ENCODE data around the gene SH2D1B. TPM values are rescaled to one million over a fixed set of nuclear protein-coding genes. Genes with fewer than 3 reads are reported as not detected.

Gene SH2D1B
- total RNA-seq, 1 donor from 2014 or later: not detected

DNA sequence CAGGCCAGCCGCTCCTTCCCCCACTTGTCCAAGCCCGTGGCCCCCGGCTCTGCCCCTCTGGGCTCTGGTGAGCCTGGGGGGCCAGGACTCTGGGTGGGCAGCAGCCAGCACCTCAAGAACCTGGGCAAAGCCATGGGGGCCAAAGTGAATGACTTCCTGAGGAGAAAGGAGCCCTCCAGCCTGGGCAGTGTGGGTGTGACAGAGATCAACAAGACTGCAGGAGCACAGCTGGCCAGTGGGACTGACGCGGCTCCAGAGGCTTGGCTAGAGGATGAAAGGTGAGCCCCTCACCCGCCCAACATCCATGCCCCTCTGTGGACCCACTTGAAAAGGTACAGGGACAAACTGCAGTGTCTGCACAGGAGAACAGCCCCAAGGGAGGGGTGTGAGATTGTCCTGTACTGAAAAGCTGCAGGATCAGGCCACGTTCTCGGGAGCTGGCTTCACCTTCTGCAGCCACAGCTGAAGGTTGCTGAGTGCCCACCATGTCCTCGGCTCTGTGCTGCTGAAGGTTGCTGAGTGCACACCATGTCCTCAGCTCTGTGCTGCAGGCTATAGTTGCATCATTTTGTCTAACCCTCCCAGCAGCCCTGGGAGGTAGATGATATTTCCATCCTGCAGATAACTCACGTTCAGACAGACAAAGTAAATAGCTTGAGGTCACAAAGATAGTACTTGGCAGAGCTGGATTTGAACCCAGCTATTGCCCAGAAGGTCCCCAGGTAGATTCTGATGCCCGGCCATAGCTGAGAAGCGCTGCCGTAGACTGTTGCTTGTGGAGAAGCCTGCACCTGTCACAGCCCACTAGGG is 29.8 kb downstream of the SH2D1B start:
- Histone ChIP-seq H2AFZ (ENCODE audit: low read depth, low read length) (no peak overlapping the region), H3K9me3 (ENCODE audit: insufficient read depth, low read depth, low read length) (no peaks in the 10 kb centered on the region), H3K4me2 (ENCODE audit: low read length) (no peak overlapping the region), H3K4me1 (ENCODE audit: insufficient read depth, low read length) (no peaks in the 10 kb centered on the region), H4K20me1 (ENCODE audit: insufficient read depth, low read length) (no peaks in the 10 kb centered on the region), H3K27ac (ENCODE audit: low read depth, low read length) (no peak overlapping the region), H3K27me3 (ENCODE audit: insufficient read depth, low read length) (peaks cover 4% of the 10 kb centered on the region), H3K4me3 (ENCODE audit: insufficient read depth, low read depth, low read length) (no peak overlapping the region), H3K36me3 (ENCODE audit: insufficient read depth, low read length) (no peaks in the 10 kb centered on the region), H3K9ac (ENCODE audit: low read length) (no peak overlapping the region), H3K79me2 (ENCODE audit: insufficient read depth, low read length) (no peaks in the 10 kb centered on the region)
- Mint-ChIP-seq H3K4me1 (ENCODE audit: low read depth, unreplicated experiment) (peaks cover 1% of the 10 kb centered on the region), H3K27ac (ENCODE audit: unreplicated experiment) (no peak overlapping the region), H3K9me3 (ENCODE audit: unreplicated experiment) (peaks cover 1% of the 10 kb centered on the region), H3K27me3 (ENCODE audit: low read depth, unreplicated experiment) (peaks cover 14% of the 10 kb centered on the region), H3K4me3 (ENCODE audit: unreplicated experiment) (no peak overlapping the region), H3K36me3 (ENCODE audit: low read depth, unreplicated experiment) (peaks cover 5% of the 10 kb centered on the region)
- no peak for FAIRE-seq
- no peak for DNase-seq (ENCODE audit: low read depth)
- TF ChIP-seq, protein P1, sequence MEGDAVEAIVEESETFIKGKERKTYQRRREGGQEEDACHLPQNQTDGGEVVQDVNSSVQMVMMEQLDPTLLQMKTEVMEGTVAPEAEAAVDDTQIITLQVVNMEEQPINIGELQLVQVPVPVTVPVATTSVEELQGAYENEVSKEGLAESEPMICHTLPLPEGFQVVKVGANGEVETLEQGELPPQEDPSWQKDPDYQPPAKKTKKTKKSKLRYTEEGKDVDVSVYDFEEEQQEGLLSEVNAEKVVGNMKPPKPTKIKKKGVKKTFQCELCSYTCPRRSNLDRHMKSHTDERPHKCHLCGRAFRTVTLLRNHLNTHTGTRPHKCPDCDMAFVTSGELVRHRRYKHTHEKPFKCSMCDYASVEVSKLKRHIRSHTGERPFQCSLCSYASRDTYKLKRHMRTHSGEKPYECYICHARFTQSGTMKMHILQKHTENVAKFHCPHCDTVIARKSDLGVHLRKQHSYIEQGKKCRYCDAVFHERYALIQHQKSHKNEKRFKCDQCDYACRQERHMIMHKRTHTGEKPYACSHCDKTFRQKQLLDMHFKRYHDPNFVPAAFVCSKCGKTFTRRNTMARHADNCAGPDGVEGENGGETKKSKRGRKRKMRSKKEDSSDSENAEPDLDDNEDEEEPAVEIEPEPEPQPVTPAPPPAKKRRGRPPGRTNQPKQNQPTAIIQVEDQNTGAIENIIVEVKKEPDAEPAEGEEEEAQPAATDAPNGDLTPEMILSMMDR (IDR thresholded peaks at IDR 0.05; ENCODE audit: insufficient read depth, low read depth, low read length): no peak
- no peak for TF ChIP-seq EZH2 (IDR thresholded peaks at IDR 0.05; ENCODE audit: insufficient read depth, low read length)

DNA sequence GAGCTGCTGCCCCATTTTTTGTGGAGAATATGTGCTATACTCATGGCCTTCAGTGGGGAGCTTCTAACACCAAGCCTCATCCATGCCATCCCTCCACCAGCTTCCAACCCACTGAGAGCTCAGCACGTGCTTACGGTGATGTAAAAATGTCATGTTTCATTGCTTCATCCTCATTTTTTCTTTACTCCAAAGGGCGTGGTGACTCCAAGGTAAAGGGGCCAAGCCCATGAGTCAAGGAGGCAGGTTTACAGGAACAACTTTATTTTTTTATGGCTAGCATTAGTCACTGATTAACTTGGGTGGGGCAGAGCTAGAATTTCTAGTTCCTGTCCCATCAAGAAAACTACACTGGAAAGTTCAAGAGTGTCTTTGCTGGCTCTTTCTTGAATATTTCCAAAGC is 30.6 kb downstream of the SH2D1B start, which contains the start of gene C1orf226:
TSS of gene C1orf226 (plus strand) at position 346 of the 400 bp plus-strand sequence. CDS start 174 bp downstream, outside the sequence.
- H4K20me1 ChIP-seq (ENCODE audit: insufficient read depth, low read length): no peaks in the 10 kb centered on the region
- TF ChIP-seq, protein P1 (IDR thresholded peaks at IDR 0.05; ENCODE audit: insufficient read depth, low read depth, low read length): no peak
- no peak for TF ChIP-seq EZH2 (IDR thresholded peaks at IDR 0.05; ENCODE audit: insufficient read depth, low read length)
- no peaks in the 10 kb centered on the region for H3K9me3 ChIP-seq (ENCODE audit: insufficient read depth, low read depth, low read length)
- peaks cover 1% of the 10 kb centered on the region for H3K4me1 Mint-ChIP-seq (ENCODE audit: low read depth, unreplicated experiment)
- no peaks in the 10 kb centered on the region for H3K4me1 ChIP-seq (ENCODE audit: insufficient read depth, low read length)
- no peak within 1 kb of the TSS for H2AFZ ChIP-seq (ENCODE audit: low read depth, low read length)
- DNase-seq (ENCODE audit: low read depth) (no peak), FAIRE-seq (no peak)
- H3K4me3 ChIP-seq (ENCODE audit: insufficient read depth, low read depth, low read length): no peak within 1 kb of the TSS
- no peak within 1 kb of the TSS for H3K9ac ChIP-seq (ENCODE audit: low read length)
- H3K27ac Mint-ChIP-seq (ENCODE audit: unreplicated experiment): no peak within 1 kb of the TSS
- H3K27ac ChIP-seq (ENCODE audit: low read depth, low read length): no peak within 1 kb of the TSS
- H3K9me3 Mint-ChIP-seq (ENCODE audit: unreplicated experiment): peaks cover 1% of the 10 kb centered on the region
- peaks cover 17% of the 10 kb centered on the region for H3K27me3 Mint-ChIP-seq (ENCODE audit: low read depth, unreplicated experiment)
- H3K79me2 ChIP-seq (ENCODE audit: insufficient read depth, low read length): no peaks in the 10 kb centered on the region
- no peaks in the 10 kb centered on the region for H3K36me3 ChIP-seq (ENCODE audit: insufficient read depth, low read length)
- H3K27me3 ChIP-seq (ENCODE audit: insufficient read depth, low read length): peaks cover 4% of the 10 kb centered on the region
- H3K36me3 Mint-ChIP-seq (ENCODE audit: low read depth, unreplicated experiment): peaks cover 5% of the 10 kb centered on the region
- no peak within 1 kb of the TSS for H3K4me3 Mint-ChIP-seq (ENCODE audit: unreplicated experiment)
- H3K4me2 ChIP-seq (ENCODE audit: low read length): no peak within 1 kb of the TSS

Measured in astrocyte (in vitro differentiated cells and primary cell).